Measurements from ENCODE around the gene SERPINB5.

The SERPINB5 gene

GRCh38 chr18:63476668-63477067 is at the start of gene SERPINB5:
Gene SERPINB5, plus strand, starts transcription at chr18:63476958. Its CDS starts 7,471 bp downstream, at chr18:63484429.
- DNase-seq, result no peak

GRCh38 chr18:63427558-63427957 is 49.2 kb upstream of the SERPINB5 start:
- DNase-seq, result peak; percentile 87

- no peak for DNase-seq
Observed at GRCh38 chr18:63430526-63430925, 46.2 kb upstream of the SERPINB5 start.

GRCh38 chr18:63431180-63431579 is 45.6 kb upstream of the SERPINB5 start:
- DNase-seq, result no peak

GRCh38 chr18:63433334-63433866 is 43.4 kb upstream of the SERPINB5 start:
- no peak for DNase-seq

- no peak for DNase-seq
Observed at GRCh38 chr18:63438181-63438580, 38.6 kb upstream of the SERPINB5 start.

GRCh38 chr18:63439334-63439733 is 37.4 kb upstream of the SERPINB5 start:
- peak; percentile 72 for DNase-seq

GRCh38 chr18:63440219-63440618 is 36.5 kb upstream of the SERPINB5 start:
- no peak for DNase-seq

GRCh38 chr18:63440881-63441280 is 35.9 kb upstream of the SERPINB5 start:
- DNase-seq, result no peak

- no peak for DNase-seq
Observed at GRCh38 chr18:63443829-63444228, 32.9 kb upstream of the SERPINB5 start.

GRCh38 chr18:63444580-63444979 is 32.2 kb upstream of the SERPINB5 start:
- DNase-seq, result peak; percentile 17

- no peak for DNase-seq
Observed at GRCh38 chr18:63445037-63445436, 31.7 kb upstream of the SERPINB5 start.

- no peak for DNase-seq
Observed at GRCh38 chr18:63446266-63446665, 30.5 kb upstream of the SERPINB5 start.

GRCh38 chr18:63447066-63447465 is 29.7 kb upstream of the SERPINB5 start:
- DNase-seq, result no peak

GRCh38 chr18:63449426-63449825 is 27.3 kb upstream of the SERPINB5 start:
- DNase-seq, result no peak

GRCh38 chr18:63451799-63452660 is 24.7 kb upstream of the SERPINB5 start:
- peak; percentile 59 for DNase-seq

- peak; percentile 79 for DNase-seq
Observed at GRCh38 chr18:63452751-63453150, 24.0 kb upstream of the SERPINB5 start.

GRCh38 chr18:63454497-63454896 is 22.3 kb upstream of the SERPINB5 start:
- no peak for DNase-seq

- peak; percentile 48 for DNase-seq
Observed at GRCh38 chr18:63457977-63458376, 18.8 kb upstream of the SERPINB5 start.

- no peak for DNase-seq
Observed at GRCh38 chr18:63460414-63460813, 16.3 kb upstream of the SERPINB5 start.

- no peak for DNase-seq
Observed at GRCh38 chr18:63464434-63464833, 12.3 kb upstream of the SERPINB5 start.

GRCh38 chr18:63465059-63465458 is 11.7 kb upstream of the SERPINB5 start:
- no peak for DNase-seq

- no peak for DNase-seq
Observed at GRCh38 chr18:63467699-63468098, 9.1 kb upstream of the SERPINB5 start.

GRCh38 chr18:63468575-63468974 is 8.2 kb upstream of the SERPINB5 start:
- no peak for DNase-seq

GRCh38 chr18:63470751-63471150 is 6.0 kb upstream of the SERPINB5 start:
- no peak for DNase-seq
